ENCODE results near the gene CMSS1. TPM values are rescaled to one million over a fixed set of nuclear protein-coding genes. Genes with fewer than 3 reads are reported as not detected.

Gene CMSS1
- total RNA-seq, 1 experiment from 2014 or later, result 86.3 TPM

DNA sequence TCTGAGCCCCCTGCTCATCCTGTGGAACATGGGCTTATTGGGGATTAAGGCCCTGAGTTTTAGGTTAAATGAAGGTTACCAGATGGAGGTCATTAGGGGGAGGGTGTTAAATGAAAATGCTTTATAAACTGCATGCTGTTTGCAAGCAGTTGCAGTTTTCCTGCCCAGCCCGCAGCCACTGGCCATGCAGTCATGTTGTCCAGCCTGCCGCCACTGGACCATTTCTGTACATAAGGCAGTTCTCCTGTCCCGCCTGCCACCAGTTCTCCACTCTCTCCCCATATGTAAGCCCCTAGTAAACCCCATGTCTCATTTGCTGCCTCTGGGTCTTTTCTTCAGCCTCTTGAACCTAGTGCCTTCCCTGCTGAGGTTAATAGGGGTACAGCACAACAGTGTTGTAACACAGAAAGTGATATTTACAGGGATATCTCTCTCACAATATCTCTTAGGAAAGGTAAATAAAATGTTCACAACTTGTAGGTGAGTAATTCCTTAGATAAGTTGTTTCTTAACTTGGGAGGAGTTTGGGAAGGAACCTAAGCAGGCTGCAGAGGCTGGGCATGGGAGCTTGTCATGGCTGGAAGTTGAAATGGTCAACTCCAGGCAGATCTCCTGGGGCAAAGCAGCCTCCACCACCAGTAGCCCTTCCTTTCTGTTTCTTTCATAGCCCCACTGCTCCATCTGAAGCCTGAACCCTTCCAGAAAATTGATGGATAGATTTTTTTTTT is 148.2 kb downstream of the CMSS1 start:
- POLR2A ChIA-PET, result no interaction called here
- CTCF ChIA-PET, result no interaction called here
- H3K4me3 ChIP-seq (ENCODE audit: low read depth in 2 of 2, low read length in 2 of 2), result no peak overlapping the region
- no TSS peak for BruUV-seq (replicated peaks)
- H3K27ac ChIP-seq (ENCODE audit: low read length), result no peak overlapping the region
- H3K27me3 ChIP-seq (ENCODE audit: control insufficient read depth, insufficient read depth, low read length), result no peaks in the 10 kb centered on the region
- TF ChIP-seq SIN3A (IDR thresholded peaks at IDR 0.05; ENCODE audit: borderline replicate concordance, insufficient read depth, low read depth, low read length), result no peak
- no peak for TF ChIP-seq TCF7L2 (IDR thresholded peaks at IDR 0.05; ENCODE audit: low read depth, low read length)
- TF ChIP-seq, protein P1, sequence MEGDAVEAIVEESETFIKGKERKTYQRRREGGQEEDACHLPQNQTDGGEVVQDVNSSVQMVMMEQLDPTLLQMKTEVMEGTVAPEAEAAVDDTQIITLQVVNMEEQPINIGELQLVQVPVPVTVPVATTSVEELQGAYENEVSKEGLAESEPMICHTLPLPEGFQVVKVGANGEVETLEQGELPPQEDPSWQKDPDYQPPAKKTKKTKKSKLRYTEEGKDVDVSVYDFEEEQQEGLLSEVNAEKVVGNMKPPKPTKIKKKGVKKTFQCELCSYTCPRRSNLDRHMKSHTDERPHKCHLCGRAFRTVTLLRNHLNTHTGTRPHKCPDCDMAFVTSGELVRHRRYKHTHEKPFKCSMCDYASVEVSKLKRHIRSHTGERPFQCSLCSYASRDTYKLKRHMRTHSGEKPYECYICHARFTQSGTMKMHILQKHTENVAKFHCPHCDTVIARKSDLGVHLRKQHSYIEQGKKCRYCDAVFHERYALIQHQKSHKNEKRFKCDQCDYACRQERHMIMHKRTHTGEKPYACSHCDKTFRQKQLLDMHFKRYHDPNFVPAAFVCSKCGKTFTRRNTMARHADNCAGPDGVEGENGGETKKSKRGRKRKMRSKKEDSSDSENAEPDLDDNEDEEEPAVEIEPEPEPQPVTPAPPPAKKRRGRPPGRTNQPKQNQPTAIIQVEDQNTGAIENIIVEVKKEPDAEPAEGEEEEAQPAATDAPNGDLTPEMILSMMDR (IDR thresholded peaks at IDR 0.05), result no peak
- TF ChIP-seq POLR2AphosphoS5 (IDR thresholded peaks at IDR 0.05; ENCODE audit: low read depth, low read length), result no peak
- TF ChIP-seq, protein P2, sequence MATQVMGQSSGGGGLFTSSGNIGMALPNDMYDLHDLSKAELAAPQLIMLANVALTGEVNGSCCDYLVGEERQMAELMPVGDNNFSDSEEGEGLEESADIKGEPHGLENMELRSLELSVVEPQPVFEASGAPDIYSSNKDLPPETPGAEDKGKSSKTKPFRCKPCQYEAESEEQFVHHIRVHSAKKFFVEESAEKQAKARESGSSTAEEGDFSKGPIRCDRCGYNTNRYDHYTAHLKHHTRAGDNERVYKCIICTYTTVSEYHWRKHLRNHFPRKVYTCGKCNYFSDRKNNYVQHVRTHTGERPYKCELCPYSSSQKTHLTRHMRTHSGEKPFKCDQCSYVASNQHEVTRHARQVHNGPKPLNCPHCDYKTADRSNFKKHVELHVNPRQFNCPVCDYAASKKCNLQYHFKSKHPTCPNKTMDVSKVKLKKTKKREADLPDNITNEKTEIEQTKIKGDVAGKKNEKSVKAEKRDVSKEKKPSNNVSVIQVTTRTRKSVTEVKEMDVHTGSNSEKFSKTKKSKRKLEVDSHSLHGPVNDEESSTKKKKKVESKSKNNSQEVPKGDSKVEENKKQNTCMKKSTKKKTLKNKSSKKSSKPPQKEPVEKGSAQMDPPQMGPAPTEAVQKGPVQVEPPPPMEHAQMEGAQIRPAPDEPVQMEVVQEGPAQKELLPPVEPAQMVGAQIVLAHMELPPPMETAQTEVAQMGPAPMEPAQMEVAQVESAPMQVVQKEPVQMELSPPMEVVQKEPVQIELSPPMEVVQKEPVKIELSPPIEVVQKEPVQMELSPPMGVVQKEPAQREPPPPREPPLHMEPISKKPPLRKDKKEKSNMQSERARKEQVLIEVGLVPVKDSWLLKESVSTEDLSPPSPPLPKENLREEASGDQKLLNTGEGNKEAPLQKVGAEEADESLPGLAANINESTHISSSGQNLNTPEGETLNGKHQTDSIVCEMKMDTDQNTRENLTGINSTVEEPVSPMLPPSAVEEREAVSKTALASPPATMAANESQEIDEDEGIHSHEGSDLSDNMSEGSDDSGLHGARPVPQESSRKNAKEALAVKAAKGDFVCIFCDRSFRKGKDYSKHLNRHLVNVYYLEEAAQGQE (IDR thresholded peaks at IDR 0.05; ENCODE audit: insufficient read depth in 1 of 2, low read depth in 2 of 2, low read length in 1 of 2), result no peak
- ATAC-seq (no peak), DNase-seq (ENCODE audit: low read depth, low spot score) (no peak)
- H3K4me1 ChIP-seq (ENCODE audit: control insufficient read depth, insufficient read depth, low read length), result peaks cover 6% of the 10 kb centered on the region; the same call in 1 of the 2 replicates
- intact Hi-C loops (cut with micrococcal nuclease; ENCODE audit: unreplicated experiment) (no loop called here), in situ Hi-C loops (cut with HindIII; ENCODE audit: low pct_unique_long_range_greater_than_20kb, low sequenced_read_pairs) (no loop called here)
- H3K36me3 ChIP-seq (ENCODE audit: control insufficient read depth, insufficient read depth, low read length), result no peaks in the 10 kb centered on the region
- H3K9me3 ChIP-seq (ENCODE audit: control insufficient read depth, insufficient read depth, low read depth, low read length), result no peaks in the 10 kb centered on the region

DNA sequence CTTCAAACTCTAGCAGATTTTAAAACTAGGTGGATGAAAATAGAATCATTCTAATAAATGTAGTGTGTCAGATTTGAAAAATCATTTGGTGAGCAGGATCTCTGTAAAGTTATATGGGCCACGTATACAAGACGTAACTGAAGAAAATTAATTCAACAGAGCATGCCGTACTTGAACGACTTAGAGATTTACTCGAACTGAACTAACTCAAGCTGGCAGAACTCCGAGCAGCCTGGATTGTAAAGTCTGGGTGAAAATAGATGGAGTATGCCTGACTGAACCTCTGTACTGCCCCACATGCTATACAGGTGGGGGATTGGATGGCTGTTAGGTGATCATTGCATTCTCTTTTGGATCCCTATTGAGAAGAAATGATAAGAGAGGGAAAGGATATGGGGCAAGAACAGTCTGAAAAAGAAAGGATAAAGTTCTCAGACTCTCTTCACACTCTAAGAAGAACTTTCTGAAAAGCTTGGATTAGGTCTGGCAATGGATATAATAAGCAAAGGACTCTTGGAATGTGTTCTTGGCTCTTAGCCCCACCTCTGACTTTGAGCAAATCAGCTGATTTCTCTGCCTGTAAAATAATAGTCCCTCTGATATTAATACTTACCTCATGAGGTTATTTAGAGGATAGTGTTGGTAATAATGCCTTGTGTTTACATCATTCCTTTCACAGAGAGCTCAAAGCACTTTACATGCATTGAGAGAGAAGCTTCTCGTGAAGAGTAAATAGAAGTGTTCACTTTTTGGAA is 149.2 kb downstream of the CMSS1 start:
- no peaks in the 10 kb centered on the region for H3K36me3 ChIP-seq (ENCODE audit: control insufficient read depth, insufficient read depth, low read length)
- in situ Hi-C loops (cut with HindIII; ENCODE audit: low pct_unique_long_range_greater_than_20kb, low sequenced_read_pairs) (no loop called here), intact Hi-C loops (cut with micrococcal nuclease; ENCODE audit: unreplicated experiment) (no loop called here)
- TF ChIP-seq TCF7L2 (IDR thresholded peaks at IDR 0.05; ENCODE audit: low read depth, low read length), result no peak
- TF ChIP-seq, protein P1 (IDR thresholded peaks at IDR 0.05), result no peak
- TF ChIP-seq SIN3A (IDR thresholded peaks at IDR 0.05; ENCODE audit: borderline replicate concordance, insufficient read depth, low read depth, low read length), result no peak
- TF ChIP-seq, protein P2 (IDR thresholded peaks at IDR 0.05; ENCODE audit: insufficient read depth in 1 of 2, low read depth in 2 of 2, low read length in 1 of 2), result no peak
- TF ChIP-seq POLR2AphosphoS5 (IDR thresholded peaks at IDR 0.05; ENCODE audit: low read depth, low read length), result no peak
- no TSS peak for BruUV-seq (replicated peaks)
- no peaks in the 10 kb centered on the region for H3K27me3 ChIP-seq (ENCODE audit: control insufficient read depth, insufficient read depth, low read length)
- ChIA-PET POLR2A (no interaction called here), CTCF (no interaction called here)
- H3K9me3 ChIP-seq (ENCODE audit: control insufficient read depth, insufficient read depth, low read depth, low read length), result no peaks in the 10 kb centered on the region
- ATAC-seq, result no peak
- DNase-seq (ENCODE audit: low read depth, low spot score), result no peak
- H3K4me1 ChIP-seq (ENCODE audit: control insufficient read depth, insufficient read depth, low read length), result peaks cover 6% of the 10 kb centered on the region; the same call in 1 of the 2 replicates
- no peak overlapping the region for H3K27ac ChIP-seq (ENCODE audit: low read length)
- no peak overlapping the region for H3K4me3 ChIP-seq (ENCODE audit: low read depth in 2 of 2, low read length in 2 of 2)
